Common myeloid progenitor, CD34-positive (primary cell): ENCODE data around the gene SLC35A5.
A peak's percentile ranks its signal among the peaks of the same experiment; 100 is the strongest.

Source experiments
- CTCF ChIA-PET: fragments of 350-600 bp; sonication (Branson Sonifier 250); formaldehyde crosslinking; loops from one replicate; lab custom pipeline; 2021; ENCODE audit warnings: antibody characterized with exemption; lab: Charles Lee
- POLR2A ChIA-PET: fragments of 350-600 bp; sonication (Branson Sonifier 250); formaldehyde crosslinking; loops from one replicate; lab custom pipeline; 2021; ENCODE audit warnings: antibody characterized with exemption; lab: Charles Lee
- DNase-seq, 3 donors: peaks; one replicate each; pipeline versions ENCODE4 v3.0.0 to v3.0.0-alpha.2; 2013
- H3K27ac ChIP-seq, 2 experiments: 1 replicate in 1 of 2; 2 replicates in 1 of 2; pipeline ENCODE4 v1.7.0; 2013; ENCODE audit warnings: inconsistent platforms in 2 of 2, low read length in 2 of 2, mild to moderate bottlenecking in 2 of 2, low read depth in 1 of 2, moderate library complexity in 1 of 2; ENCODE audit not compliant: severe bottlenecking in 2 of 2, insufficient read depth in 1 of 2, poor library complexity in 1 of 2
- H3K27me3 ChIP-seq, 5 experiments: replicated peaks in 2 of 5; 1 replicate in 3 of 5; 2 replicates in 2 of 5; pipeline versions ENCODE4 v1.6.1 to v1.7.0; 2013; ENCODE audit warnings: low read length in 4 of 5, mild to moderate bottlenecking in 2 of 5, moderate library complexity in 2 of 5, inconsistent platforms in 1 of 5; ENCODE audit not compliant: insufficient read depth in 5 of 5, control insufficient read depth in 4 of 5
- H3K36me3 ChIP-seq, 4 experiments: 1 replicate in 2 of 4; 2 replicates in 2 of 4; pipeline versions ENCODE4 v1.6.1 to v1.7.0; 2013; ENCODE audit warnings: low read length in 3 of 4, control low read depth in 1 of 4, mild to moderate bottlenecking in 1 of 4; ENCODE audit not compliant: control insufficient read depth in 4 of 4, insufficient read depth in 4 of 4
- H3K4me1 ChIP-seq, 4 experiments: 1 replicate in 3 of 4; 2 replicates in 1 of 4; pipeline versions ENCODE4 v1.6.1 to v1.7.1; 2013; ENCODE audit warnings: low read length in 3 of 4, mild to moderate bottlenecking in 3 of 4, control low read depth in 1 of 4, inconsistent platforms in 1 of 4, moderate library complexity in 1 of 4; ENCODE audit not compliant: control insufficient read depth in 4 of 4, insufficient read depth in 4 of 4; ENCODE audit errors: control extremely low read depth in 1 of 4
- H3K4me3 ChIP-seq, 7 experiments: 1 replicate in 4 of 7; 2 replicates in 3 of 7; pipeline versions ENCODE4 v1.5.1 to v1.7.0; 2013; ENCODE audit warnings: mild to moderate bottlenecking in 7 of 7, low read length in 6 of 7, moderate library complexity in 6 of 7, inconsistent platforms in 2 of 7, low read depth in 2 of 7, control low read depth in 1 of 7; ENCODE audit not compliant: insufficient read depth in 4 of 7, control insufficient read depth in 1 of 7; ENCODE audit errors: extremely low read depth in 1 of 7
- H3K9me3 ChIP-seq, 5 experiments: 1 replicate in 4 of 5; 2 replicates in 1 of 5; pipeline versions ENCODE4 v1.6.1 to v1.7.1; 2013; ENCODE audit warnings: low read length in 4 of 5, mild to moderate bottlenecking in 2 of 5, inconsistent platforms in 1 of 5, low read depth in 1 of 5, moderate library complexity in 1 of 5; ENCODE audit not compliant: control insufficient read depth in 4 of 5, insufficient read depth in 2 of 5; ENCODE audit errors: control extremely low read depth in 1 of 5
- WGBS: methylation state at CpG from one replicate; pipeline ENCODE4 v1.1.5; 2013; ENCODE audit not compliant: insufficient coverage; 5-methylcytosine and 5-hydroxymethylcytosine counted together

Gene SLC35A5

GRCh38 chr3:112627419-112627818 lies 65.6 kb downstream of the SLC35A5 start:
- no peaks in the 10 kb centered on the region for H3K9me3 ChIP-seq
- H3K36me3 ChIP-seq = no peaks in the 10 kb centered on the region
- ChIA-PET CTCF (interaction anchor here (1.4 to 1.8 kb wide), 3 partner anchors 13 to 352 kb away, joined by 4 read pairs; no protein-coding TSS in a partner anchor), POLR2A (no interaction called here)
- no peaks in the 10 kb centered on the region for H3K27me3 ChIP-seq
- H3K4me3 ChIP-seq = no peak overlapping the region
- WGBS = 100% methylated on average over 3 of the region's 4 CpGs
- no peak for DNase-seq
- H3K27ac ChIP-seq = no peak overlapping the region
- no peaks in the 10 kb centered on the region for H3K4me1 ChIP-seq

- no peaks in the 10 kb centered on the region for H3K27me3 ChIP-seq
- 50% methylated on average over 1 of the region's 1 CpG for WGBS
- POLR2A ChIA-PET = no interaction called here
- no peaks in the 10 kb centered on the region for H3K9me3 ChIP-seq
- no peak for DNase-seq
- no peak overlapping the region for H3K4me3 ChIP-seq
- no peaks in the 10 kb centered on the region for H3K36me3 ChIP-seq
- no peak overlapping the region for H3K27ac ChIP-seq
- CTCF ChIA-PET = interaction anchor here (1.4 to 1.7 kb wide), 3 partner anchors 11 to 352 kb away, joined by 4 read pairs; no protein-coding TSS in a partner anchor
- H3K4me1 ChIP-seq = no peaks in the 10 kb centered on the region
Measured at GRCh38 chr3:112627919-112628466, 66.1 kb downstream of the SLC35A5 start.

- POLR2A ChIA-PET = no interaction called here
- Histone ChIP-seq H3K4me1 (peaks cover 0 to 3% (median 0%) of the 10 kb centered on the region in 4 experiments), H3K4me3 (no peak overlapping the region), H3K9me3 (no peaks in the 10 kb centered on the region), H3K36me3 (no peaks in the 10 kb centered on the region), H3K27me3 (no peaks in the 10 kb centered on the region), H3K27ac (no peak overlapping the region)
- peak in 2 of 3 donors; percentile 64 to 76 for DNase-seq
- WGBS = 83% methylated on average over 7 of the region's 7 CpGs
- CTCF ChIA-PET = interaction anchor here (1.3 to 1.7 kb wide), 2 partner anchors 12 to 26 kb away, joined by 3 to 4 read pairs; no protein-coding TSS in a partner anchor
Measured at GRCh38 chr3:112629425-112629824, 67.6 kb downstream of the SLC35A5 start.

GRCh38 chr3:112631257-112631656 lies 69.4 kb downstream of the SLC35A5 start:
- WGBS = 100% methylated on average over 3 of the region's 3 CpGs
- CTCF ChIA-PET = interaction anchor here (0.6 to 1.7 kb wide), 3 partner anchors 11 to 357 kb away, joined by 3 to 7 read pairs (median 3); no protein-coding TSS in a partner anchor

GRCh38 chr3:112632596-112632995 lies 70.8 kb downstream of the SLC35A5 start:
- DNase-seq = no peak
- Histone ChIP-seq H3K27ac (no peak overlapping the region), H3K36me3 (no peaks in the 10 kb centered on the region), H3K27me3 (no peaks in the 10 kb centered on the region), H3K9me3 (no peaks in the 10 kb centered on the region), H3K4me1 (peaks cover 0 to 3% (median 0%) of the 10 kb centered on the region in 4 experiments), H3K4me3 (no peak overlapping the region)
- WGBS = 100% methylated on average over 1 of the region's 4 CpGs
- CTCF ChIA-PET = no interaction called here
- POLR2A ChIA-PET = no interaction called here

More at GRCh38 chr3:112631257-112631656, 69.4 kb downstream of the SLC35A5 start:
- Histone ChIP-seq H3K9me3 (no peaks in the 10 kb centered on the region), H3K27me3 (no peaks in the 10 kb centered on the region), H3K36me3 (no peaks in the 10 kb centered on the region), H3K4me1 (peaks cover 0 to 3% (median 0%) of the 10 kb centered on the region in 4 experiments), H3K27ac (no peak overlapping the region), H3K4me3 (no peak overlapping the region)
- POLR2A ChIA-PET = no interaction called here
- no peak for DNase-seq

GRCh38 chr3:112633191-112633590 lies 71.3 kb downstream of the SLC35A5 start:
- H3K27ac ChIP-seq = no peak overlapping the region
- no peak for DNase-seq
- no peaks in the 10 kb centered on the region for H3K9me3 ChIP-seq
- peaks cover 0 to 3% (median 0%) of the 10 kb centered on the region in 4 experiments for H3K4me1 ChIP-seq
- POLR2A ChIA-PET = no interaction called here
- 89% methylated on average over 2 of the region's 3 CpGs for whole genome bisulfite sequencing
- CTCF ChIA-PET = no interaction called here
- no peaks in the 10 kb centered on the region for H3K27me3 ChIP-seq
- H3K36me3 ChIP-seq = no peaks in the 10 kb centered on the region
- H3K4me3 ChIP-seq = no peak overlapping the region

GRCh38 chr3:112633757-112634156 lies 71.9 kb downstream of the SLC35A5 start:
- no peak for DNase-seq
- Histone ChIP-seq H3K36me3 (no peaks in the 10 kb centered on the region), H3K9me3 (no peaks in the 10 kb centered on the region), H3K27ac (no peak overlapping the region), H3K4me3 (no peak overlapping the region), H3K4me1 (peaks cover 0 to 3% (median 0%) of the 10 kb centered on the region in 4 experiments), H3K27me3 (no peaks in the 10 kb centered on the region)
- 100% methylated on average over 1 of the region's 1 CpG for WGBS
- ChIA-PET CTCF (no interaction called here), POLR2A (no interaction called here)
